Myometrial cell (primary cell): ENCODE data around the gene GSTA2. TPM values are rescaled to one million over a fixed set of nuclear protein-coding genes. Genes with fewer than 3 reads are reported as not detected.

ENCODE experiments used
- total RNA-seq: library from RNA; depleted of rRNA; stranded (reverse); fragments of >200 nt; gene quantifications from 2 replicates; pipeline ENCODE4 v1.2.3, GENCODE V29; 2015

Gene GSTA2
- not detected in 2 replicates for total RNA-seq

DNA sequence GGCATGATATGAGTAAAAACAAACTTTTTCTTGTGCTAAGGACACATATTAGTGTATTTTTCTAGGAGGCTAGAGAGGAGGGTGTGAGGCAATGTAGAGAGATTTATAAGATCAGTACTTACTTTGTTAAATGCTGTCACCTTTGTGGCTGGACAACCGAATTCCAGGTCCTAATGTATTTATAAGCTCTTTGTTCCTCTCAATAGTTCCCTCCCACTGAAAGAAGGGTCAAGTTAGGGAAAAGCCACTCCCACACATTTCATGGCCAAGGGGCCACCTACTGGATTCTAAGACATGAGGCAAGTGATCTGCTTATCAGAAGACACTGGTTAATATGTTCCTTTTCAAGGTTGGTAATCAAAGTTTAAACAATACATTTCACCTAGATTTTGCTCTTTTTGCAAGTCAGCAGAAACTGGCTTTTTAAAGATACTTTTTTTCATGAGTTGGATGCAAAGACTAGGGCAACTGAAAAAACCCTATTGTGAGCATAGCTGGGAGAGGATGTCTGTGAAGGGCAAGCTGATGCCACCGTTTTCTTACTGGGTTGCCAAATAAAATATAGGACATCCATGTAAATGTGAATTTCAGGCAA is at the start of gene GSTA2:
GSTA2 (minus strand) TSS at position 154 of the 595 bp plus-strand sequence. CDS start 5,528 bp downstream, outside the sequence.

DNA sequence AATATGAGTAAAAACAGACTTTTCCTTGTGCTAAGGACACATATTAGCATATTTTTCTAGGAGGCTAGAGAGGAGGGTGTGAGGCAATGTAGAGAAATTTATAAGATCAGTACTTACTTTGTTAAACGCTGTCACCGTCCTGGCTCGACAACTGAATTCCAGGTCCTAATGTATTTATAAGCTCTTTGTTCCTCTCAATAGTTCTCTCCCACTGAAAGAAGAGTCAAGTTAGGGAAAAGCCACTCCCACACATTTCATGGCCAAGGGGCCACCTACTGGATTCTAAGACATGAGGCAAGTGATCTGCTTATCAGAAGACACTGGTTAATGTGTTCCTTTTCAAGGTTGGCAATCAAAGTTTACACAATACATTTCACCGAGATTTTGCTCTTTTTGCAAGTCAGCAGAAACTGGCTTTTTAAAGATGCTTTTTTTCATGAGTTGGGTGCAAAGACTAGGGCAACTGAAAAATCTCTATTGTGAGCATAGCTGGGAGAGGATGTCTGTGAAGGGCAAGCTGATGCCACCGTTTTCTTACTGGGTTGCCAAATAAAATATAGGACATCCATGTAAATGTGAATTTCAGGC is 40.5 kb upstream of the GSTA2 start, which contains the start of gene GSTA1:
GSTA1 (minus strand) TSS at position 149 of the 588 bp plus-strand sequence. CDS start 4,549 bp downstream, outside the sequence.

Other genes with a start within 250 kb of the GSTA2 start
- 64.6 and 67.3 TPM in 2 replicates for gene TRAM2, start 186.4 kb downstream of the GSTA2 start, total RNA-seq
- 45.6 and 50.0 TPM in 2 replicates for gene TMEM14A, start 92.4 kb downstream of the GSTA2 start, total RNA-seq
- not detected in 2 replicates for gene GSTA1, start 40.3 kb upstream of the GSTA2 start, total RNA-seq
- gene GSTA5, start 77.3 kb upstream of the GSTA2 start, total RNA-seq, result not detected in 2 replicates
- not detected in 2 replicates for gene GSTA3, start 146.2 kb upstream of the GSTA2 start, total RNA-seq
- 54.1 and 63.4 TPM in 2 replicates for gene GSTA4, start 231.8 kb upstream of the GSTA2 start, total RNA-seq